HL-60 (cell line): ENCODE measurements around the gene METTL16.
"Not testable (repeated sequence)": the region's sequence is repeated elsewhere in the genome, so short reads cannot be mapped to it uniquely, and the experiment has no call there.

Experiments used
- DNase-seq, 2 experiments: peaks; one replicate each; pipeline ENCODE4 v3.0.0-alpha.2; 2010 to 2020; ENCODE audit warnings: low read depth in 1 of 2, low spot score in 1 of 2
- H3K27ac ChIP-seq: fragments of 250-450 bp; sonication (Bioruptor Pico); replicated peaks from 2 replicates; pipeline ENCODE4 v1.5.1; 2020; ENCODE audit warnings: mild to moderate bottlenecking, moderate library complexity
- H3K27me3 ChIP-seq: fragments of 250-450 bp; sonication (Bioruptor Pico); 2 replicates; pipeline ENCODE4 v1.5.1; 2021; ENCODE audit warnings: mild to moderate bottlenecking, moderate library complexity; ENCODE audit not compliant: insufficient read depth, poor library complexity, severe bottlenecking
- H3K4me3 ChIP-seq: replicated peaks from 2 replicates; pipeline ENCODE4 v1.5.1; 2011; ENCODE audit warnings: mild to moderate bottlenecking, control low read depth, low read length; ENCODE audit not compliant: insufficient read depth
- GABPA ChIP-seq: IDR thresholded peaks from 2 replicates; pipeline ENCODE4 v1.6.1; 2012; ENCODE audit warnings: low read depth
- POLR2AphosphoS5 ChIP-seq: IDR thresholded peaks from 2 replicates; pipeline ENCODE4 v1.6.1; 2012; ENCODE audit warnings: low read depth
- SPI1 ChIP-seq: IDR thresholded peaks from 2 replicates; pipeline ENCODE4 v1.6.1; 2012; ENCODE audit warnings: low read depth, mild to moderate bottlenecking, borderline replicate concordance
- TF ChIP-seq, protein P1 (sequence below): IDR thresholded peaks from one replicate; pipeline ENCODE4 v1.5.1; 2011; ENCODE audit warnings: low read length, control low read depth, inconsistent platforms; ENCODE audit not compliant: insufficient read depth
- TF ChIP-seq, protein P2 (sequence below): IDR thresholded peaks from 2 replicates; pipeline ENCODE4 v1.6.1; 2012; ENCODE audit warnings: low read depth; ENCODE audit not compliant: insufficient replicate concordance

Gene METTL16

DNA sequence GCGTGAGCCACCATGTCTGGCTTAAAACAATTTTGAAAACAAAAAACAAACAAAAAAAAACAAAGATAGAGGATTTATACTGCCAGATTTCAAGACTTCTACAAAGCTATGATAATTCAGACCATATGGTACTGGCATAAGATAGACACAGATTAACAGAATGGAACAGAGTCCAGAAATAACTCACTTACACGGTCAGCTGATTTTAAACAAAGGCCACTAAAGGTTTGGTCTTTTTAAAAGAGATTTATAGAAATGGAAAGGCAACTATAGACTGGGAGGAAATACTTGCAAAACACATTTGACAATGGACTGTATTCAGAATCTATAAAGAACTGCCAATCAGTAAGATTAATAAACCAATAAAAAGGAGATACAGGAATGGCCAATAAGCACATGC is 62.2 kb downstream of the METTL16 start:
- TF ChIP-seq POLR2AphosphoS5 (no peak), SPI1 (no peak), GABPA (no peak)
- TF ChIP-seq, protein P1, sequence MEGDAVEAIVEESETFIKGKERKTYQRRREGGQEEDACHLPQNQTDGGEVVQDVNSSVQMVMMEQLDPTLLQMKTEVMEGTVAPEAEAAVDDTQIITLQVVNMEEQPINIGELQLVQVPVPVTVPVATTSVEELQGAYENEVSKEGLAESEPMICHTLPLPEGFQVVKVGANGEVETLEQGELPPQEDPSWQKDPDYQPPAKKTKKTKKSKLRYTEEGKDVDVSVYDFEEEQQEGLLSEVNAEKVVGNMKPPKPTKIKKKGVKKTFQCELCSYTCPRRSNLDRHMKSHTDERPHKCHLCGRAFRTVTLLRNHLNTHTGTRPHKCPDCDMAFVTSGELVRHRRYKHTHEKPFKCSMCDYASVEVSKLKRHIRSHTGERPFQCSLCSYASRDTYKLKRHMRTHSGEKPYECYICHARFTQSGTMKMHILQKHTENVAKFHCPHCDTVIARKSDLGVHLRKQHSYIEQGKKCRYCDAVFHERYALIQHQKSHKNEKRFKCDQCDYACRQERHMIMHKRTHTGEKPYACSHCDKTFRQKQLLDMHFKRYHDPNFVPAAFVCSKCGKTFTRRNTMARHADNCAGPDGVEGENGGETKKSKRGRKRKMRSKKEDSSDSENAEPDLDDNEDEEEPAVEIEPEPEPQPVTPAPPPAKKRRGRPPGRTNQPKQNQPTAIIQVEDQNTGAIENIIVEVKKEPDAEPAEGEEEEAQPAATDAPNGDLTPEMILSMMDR = no peak
- TF ChIP-seq, protein P2, sequence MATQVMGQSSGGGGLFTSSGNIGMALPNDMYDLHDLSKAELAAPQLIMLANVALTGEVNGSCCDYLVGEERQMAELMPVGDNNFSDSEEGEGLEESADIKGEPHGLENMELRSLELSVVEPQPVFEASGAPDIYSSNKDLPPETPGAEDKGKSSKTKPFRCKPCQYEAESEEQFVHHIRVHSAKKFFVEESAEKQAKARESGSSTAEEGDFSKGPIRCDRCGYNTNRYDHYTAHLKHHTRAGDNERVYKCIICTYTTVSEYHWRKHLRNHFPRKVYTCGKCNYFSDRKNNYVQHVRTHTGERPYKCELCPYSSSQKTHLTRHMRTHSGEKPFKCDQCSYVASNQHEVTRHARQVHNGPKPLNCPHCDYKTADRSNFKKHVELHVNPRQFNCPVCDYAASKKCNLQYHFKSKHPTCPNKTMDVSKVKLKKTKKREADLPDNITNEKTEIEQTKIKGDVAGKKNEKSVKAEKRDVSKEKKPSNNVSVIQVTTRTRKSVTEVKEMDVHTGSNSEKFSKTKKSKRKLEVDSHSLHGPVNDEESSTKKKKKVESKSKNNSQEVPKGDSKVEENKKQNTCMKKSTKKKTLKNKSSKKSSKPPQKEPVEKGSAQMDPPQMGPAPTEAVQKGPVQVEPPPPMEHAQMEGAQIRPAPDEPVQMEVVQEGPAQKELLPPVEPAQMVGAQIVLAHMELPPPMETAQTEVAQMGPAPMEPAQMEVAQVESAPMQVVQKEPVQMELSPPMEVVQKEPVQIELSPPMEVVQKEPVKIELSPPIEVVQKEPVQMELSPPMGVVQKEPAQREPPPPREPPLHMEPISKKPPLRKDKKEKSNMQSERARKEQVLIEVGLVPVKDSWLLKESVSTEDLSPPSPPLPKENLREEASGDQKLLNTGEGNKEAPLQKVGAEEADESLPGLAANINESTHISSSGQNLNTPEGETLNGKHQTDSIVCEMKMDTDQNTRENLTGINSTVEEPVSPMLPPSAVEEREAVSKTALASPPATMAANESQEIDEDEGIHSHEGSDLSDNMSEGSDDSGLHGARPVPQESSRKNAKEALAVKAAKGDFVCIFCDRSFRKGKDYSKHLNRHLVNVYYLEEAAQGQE = no peak
- Histone ChIP-seq H3K27ac (no peak overlapping the region), H3K27me3 (no peaks in the 10 kb centered on the region), H3K4me3 (no peak overlapping the region)
- no peak for DNase-seq

DNA sequence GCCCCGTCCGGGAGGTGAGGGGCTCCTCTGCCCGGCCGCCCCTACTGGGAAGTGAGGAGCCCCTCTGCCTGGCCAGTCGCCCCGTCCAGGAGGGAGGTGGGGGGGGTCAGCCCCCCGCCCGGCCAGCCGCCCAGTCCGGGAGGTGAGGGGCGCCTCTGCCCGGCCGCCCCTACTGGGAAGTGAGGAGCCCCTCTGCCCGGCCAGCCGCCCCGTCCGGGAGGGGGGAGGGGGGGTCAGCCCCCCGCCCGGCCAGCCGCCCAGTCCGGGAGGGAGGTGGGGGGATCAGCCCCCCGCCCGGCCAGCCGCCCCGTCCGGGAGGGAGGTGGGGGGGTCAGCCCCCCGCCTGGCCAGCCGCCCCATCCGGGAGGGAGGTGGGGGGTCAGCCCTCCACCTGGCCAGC is 64.2 kb downstream of the METTL16 start:
- H3K4me3 ChIP-seq, DNase-seq, H3K27me3 ChIP-seq, H3K27ac ChIP-seq: not testable (repeated sequence)

DNA sequence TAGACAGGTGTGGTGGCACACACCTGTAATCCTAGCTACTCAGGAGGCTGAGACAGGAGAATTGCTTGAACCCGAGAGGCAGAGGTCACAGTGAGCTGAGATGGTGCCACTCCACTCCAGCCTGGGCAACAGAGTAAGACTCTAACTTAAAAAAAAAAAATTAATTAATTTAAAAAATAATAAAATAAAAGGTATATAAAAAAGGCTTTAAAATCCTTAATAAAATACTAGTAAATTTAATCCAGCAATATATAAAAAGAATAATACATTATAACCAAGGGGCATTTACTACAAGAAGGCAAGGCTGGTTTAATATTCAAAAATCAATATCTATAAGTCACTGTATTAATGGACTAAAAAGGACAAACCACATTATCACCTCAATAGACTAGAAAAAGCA is 66.0 kb downstream of the METTL16 start:
- Histone ChIP-seq H3K4me3 (no peak overlapping the region), H3K27me3 (no peaks in the 10 kb centered on the region), H3K27ac (no peak overlapping the region)
- DNase-seq = no peak
- TF ChIP-seq, protein P1 = no peak
- no peak for TF ChIP-seq POLR2AphosphoS5
- TF ChIP-seq SPI1 = no peak
- TF ChIP-seq GABPA = no peak
- TF ChIP-seq, protein P2 = no peak

DNA sequence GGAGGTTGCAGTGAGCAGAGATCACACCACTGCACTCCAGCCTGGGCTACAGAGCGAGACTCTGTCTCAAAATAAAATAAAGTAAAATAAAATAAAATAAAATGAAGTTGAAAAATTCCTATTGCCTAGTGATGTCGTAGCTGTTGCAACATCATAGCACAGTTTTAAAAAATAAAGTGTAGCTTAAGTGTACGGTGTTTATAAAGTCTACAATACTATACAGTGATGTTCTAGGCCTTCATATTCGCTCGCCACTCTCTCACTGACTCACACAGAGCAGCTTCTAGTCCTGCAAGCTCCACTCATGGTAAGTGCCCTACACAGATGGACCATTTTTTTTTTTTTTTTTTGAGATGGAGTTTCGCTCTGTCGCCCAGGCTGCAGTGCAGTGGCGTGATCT is 67.3 kb downstream of the METTL16 start:
- Histone ChIP-seq H3K27me3 (no peaks in the 10 kb centered on the region), H3K27ac (no peak overlapping the region), H3K4me3 (no peak overlapping the region)
- DNase-seq = no peak
- TF ChIP-seq GABPA (no peak), POLR2AphosphoS5 (no peak), SPI1 (no peak)
- TF ChIP-seq, protein P2 = no peak
- TF ChIP-seq, protein P1 = no peak
